ENCODE measurements around the gene FOXL3.
"Not testable (repeated sequence)": the region's sequence is repeated elsewhere in the genome, so short reads cannot be mapped to it uniquely, and the experiment has no call there.

FOXL3 gene

DNA sequence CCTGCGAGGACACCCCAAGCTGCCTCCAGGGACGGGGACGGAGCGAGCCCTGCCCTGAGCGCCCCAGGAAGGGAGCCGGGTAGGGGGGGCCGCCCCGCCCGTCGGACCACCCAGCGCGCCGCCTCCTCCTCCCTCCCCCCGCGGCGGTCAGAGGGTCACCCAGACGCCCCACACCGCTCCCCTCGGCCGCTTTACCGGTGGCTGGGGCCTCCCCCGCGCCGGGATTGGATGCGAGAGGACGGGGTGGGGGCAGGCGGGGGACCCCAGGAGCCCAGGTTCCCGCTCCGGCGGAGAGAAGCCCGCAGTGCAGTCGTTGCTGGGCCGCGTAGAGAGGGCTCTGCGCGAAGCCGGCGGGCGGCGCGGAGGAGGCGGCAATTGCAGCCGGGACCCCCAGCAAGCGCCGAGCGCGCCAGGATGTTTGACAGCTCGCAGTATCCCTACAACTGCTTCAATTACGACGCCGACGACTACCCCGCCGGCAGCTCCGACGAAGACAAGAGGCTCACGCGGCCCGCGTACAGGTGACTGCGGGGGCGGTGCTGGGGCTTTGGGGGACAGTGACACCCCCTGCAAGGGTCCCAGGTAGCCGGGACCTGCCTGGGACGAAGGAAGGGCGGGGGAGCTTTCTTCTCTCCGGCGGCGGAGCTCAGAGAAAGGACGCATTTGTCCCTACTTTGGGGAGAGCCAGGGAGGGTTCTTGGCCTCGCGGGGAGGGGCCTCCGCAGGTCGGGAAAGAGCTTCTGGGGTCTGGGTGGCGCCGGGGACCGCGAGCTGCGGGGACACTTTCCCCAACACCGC is at the start of gene FOXL3:
Gene FOXL3, plus strand, starts transcription at position 415 of the 798 bp plus-strand sequence. Its CDS starts 0 bp downstream, at position 415.
- H3K9me3 ChIP-seq, result no peaks in the 10 kb centered on the region
- no peaks in the 10 kb centered on the region for H3K36me3 ChIP-seq
- peak in 1 of 2 donors; percentile 52 for DNase-seq
- no peak within 1 kb of the TSS for H3K4me3 ChIP-seq
- no peak within 1 kb of the TSS for H3K27ac ChIP-seq
- intact Hi-C loops (cut with DNase I; ENCODE audit: low total_unique reads), result no loop called here
- peaks cover 0 to 21% (median 9%) of the 10 kb centered on the region in 4 donors for H3K4me1 ChIP-seq
- TF ChIP-seq, protein P1, sequence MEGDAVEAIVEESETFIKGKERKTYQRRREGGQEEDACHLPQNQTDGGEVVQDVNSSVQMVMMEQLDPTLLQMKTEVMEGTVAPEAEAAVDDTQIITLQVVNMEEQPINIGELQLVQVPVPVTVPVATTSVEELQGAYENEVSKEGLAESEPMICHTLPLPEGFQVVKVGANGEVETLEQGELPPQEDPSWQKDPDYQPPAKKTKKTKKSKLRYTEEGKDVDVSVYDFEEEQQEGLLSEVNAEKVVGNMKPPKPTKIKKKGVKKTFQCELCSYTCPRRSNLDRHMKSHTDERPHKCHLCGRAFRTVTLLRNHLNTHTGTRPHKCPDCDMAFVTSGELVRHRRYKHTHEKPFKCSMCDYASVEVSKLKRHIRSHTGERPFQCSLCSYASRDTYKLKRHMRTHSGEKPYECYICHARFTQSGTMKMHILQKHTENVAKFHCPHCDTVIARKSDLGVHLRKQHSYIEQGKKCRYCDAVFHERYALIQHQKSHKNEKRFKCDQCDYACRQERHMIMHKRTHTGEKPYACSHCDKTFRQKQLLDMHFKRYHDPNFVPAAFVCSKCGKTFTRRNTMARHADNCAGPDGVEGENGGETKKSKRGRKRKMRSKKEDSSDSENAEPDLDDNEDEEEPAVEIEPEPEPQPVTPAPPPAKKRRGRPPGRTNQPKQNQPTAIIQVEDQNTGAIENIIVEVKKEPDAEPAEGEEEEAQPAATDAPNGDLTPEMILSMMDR (IDR thresholded peaks at IDR 0.05), result no peak
- H3K27me3 ChIP-seq, result peaks cover 0 to 85% of the 10 kb centered on the region in 2 donors

DNA sequence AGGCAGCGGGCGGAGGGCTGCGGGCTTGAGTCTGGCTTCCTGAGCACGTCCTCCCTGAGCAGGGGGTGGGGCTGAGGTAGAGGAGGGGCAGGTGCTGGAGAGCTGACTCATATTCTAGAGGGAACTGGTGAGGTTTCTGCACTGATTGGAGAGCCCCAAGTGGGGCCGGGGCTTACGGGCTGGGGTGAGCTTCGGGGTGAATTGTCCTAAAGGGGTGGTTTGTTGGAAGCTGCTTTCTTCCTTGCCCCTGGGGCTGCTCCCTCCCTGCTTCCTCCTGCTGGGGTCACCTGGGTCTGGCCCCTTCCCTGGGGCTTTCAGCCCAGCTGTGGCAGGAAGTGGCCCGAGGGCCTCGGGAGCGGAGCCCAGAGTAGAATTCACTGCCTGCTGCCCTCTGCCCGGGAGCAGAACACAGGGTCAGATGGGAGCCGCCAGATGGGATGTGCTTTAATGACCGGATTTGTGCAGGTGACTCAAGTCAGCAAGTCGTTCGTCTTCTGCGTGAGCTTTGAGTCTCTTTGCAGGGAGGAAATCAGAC is 49.0 kb upstream of the FOXL3 start:
- DNase-seq, result no peak
- TF ChIP-seq, protein P1 (IDR thresholded peaks at IDR 0.05), result no peak
- no peaks in the 10 kb centered on the region for H3K9me3 ChIP-seq
- peaks cover 0 to 25% (median 6%) of the 10 kb centered on the region in 4 donors for H3K4me1 ChIP-seq
- H3K27ac ChIP-seq, result no peak overlapping the region
- no peak overlapping the region for H3K4me3 ChIP-seq
- H3K27me3 ChIP-seq, result no peaks in the 10 kb centered on the region
- H3K36me3 ChIP-seq, result peaks cover 0 to 24% (median 7%) of the 10 kb centered on the region in 3 donors
- intact Hi-C loops (cut with DNase I; ENCODE audit: low total_unique reads), result no loop called here

DNA sequence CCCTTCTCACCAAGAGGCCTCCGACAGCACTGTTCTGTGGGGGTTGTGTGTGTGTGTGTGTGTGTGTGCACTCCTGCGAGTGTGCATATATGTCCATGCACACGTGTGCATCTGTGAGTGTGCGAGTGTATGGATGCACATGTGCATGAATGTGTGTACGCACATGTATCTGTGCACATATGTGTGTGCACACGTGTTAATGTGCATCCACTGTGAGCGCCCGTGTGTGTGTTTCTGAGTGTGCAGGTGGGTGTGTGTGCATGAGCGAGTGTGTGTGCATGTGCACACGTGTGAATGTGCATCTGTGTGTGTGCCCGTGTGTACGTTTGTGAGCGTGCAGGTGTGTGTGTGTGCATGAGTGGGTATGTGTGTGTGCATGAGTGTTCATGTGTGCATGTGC is 48.5 kb upstream of the FOXL3 start:
- H3K9me3 ChIP-seq, result no peaks in the 10 kb centered on the region
- DNase-seq, result no peak
- TF ChIP-seq, protein P1 (IDR thresholded peaks at IDR 0.05), result no peak
- no peak overlapping the region for H3K27ac ChIP-seq
- intact Hi-C loops (cut with DNase I; ENCODE audit: low total_unique reads), result no loop called here
- H3K4me3 ChIP-seq, result no peak overlapping the region
- H3K36me3 ChIP-seq, result peaks cover 3 to 30% (median 7%) of the 10 kb centered on the region in 3 donors
- H3K4me1 ChIP-seq, result peaks cover 0 to 19% (median under 1%) of the 10 kb centered on the region in 4 donors
- no peaks in the 10 kb centered on the region for H3K27me3 ChIP-seq

DNA sequence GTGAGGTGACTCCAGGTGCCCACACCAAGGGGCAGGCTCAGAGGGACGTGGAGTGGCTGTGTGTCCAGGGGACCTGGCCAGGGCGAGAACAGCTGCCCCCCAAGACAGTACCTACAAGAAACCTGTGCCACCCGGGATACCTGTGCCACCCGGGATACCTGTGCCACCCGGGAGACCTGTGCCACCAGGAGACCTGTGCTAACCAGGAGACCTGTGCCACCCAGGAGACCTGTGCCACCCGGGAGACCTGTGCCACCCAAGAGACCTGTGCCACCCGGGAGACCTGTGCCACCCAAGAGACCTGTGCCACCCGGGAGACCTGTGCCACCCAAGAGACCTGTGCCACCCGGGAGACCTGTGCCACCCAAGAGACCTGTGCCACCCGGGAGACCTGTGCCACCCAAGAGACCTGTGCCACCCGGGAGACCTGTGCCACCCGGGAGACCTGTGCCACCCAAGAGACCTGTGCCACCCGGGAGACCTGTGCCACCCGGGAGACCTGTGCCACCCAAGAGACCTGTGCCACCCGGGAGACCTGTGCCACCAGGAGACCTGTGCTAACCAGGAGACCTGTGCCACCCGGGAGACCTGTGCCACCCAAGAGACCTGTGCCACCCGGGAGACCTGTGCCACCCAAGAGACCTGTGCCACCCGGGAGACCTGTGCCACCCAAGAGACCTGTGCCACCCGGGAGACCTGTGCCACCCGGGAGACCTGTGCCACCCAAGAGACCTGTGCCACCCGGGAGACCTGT is 47.0 kb upstream of the FOXL3 start:
- H3K27me3 ChIP-seq; H3K27ac ChIP-seq; H3K9me3 ChIP-seq; DNase-seq; intact Hi-C loops (cut with DNase I; ENCODE audit: low total_unique reads); H3K4me3 ChIP-seq: not testable (repeated sequence)
- H3K4me1 ChIP-seq, result peaks cover 0 to 15% (median 0%) of the 10 kb centered on the region in 4 donors
- H3K36me3 ChIP-seq, result peaks cover 5 to 44% (median 19%) of the 10 kb centered on the region in 3 donors

DNA sequence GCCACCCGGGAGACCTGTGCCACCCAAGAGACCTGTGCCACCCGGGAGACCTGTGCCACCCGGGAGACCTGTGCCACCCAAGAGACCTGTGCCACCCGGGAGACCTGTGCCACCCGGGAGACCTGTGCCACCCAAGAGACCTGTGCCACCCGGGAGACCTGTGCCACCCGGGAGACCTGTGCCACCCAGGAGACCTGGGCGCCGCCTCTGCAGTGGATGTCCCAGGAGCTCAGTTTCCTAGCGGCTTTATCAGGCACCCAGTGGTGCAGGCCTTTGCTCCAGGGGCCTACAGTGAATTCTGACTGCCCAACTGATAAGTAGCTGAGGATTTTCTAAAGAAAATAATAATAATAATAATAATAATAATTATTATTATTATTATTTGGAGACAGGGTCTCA is 46.4 kb upstream of the FOXL3 start:
- H3K9me3 ChIP-seq; DNase-seq; intact Hi-C loops (cut with DNase I; ENCODE audit: low total_unique reads); H3K27ac ChIP-seq; H3K4me3 ChIP-seq; H3K27me3 ChIP-seq: not testable (repeated sequence)
- Histone ChIP-seq H3K36me3 (peaks cover 11 to 50% (median 25%) of the 10 kb centered on the region in 3 donors), H3K4me1 (peaks cover 0 to 15% (median 0%) of the 10 kb centered on the region in 4 donors)

DNA sequence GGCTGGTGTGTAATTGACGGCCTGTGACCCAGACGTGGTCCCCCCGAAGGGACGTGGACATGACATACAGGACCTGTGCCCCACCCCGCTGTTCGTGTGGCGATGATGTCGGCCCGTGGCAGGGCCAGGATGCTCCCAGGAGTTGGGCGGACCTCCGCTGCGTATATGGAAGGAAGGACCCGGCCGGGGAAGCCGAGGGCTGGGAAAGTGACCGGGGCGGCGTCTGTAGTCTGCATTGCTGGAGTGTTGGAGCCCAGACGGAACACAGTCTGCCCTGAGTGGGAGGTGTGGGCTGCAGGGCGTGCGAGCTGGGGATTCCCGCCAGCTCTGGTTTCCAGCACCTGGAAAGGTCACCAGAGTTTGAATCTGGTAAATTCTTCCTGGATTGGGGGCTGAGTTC is 45.0 kb upstream of the FOXL3 start:
- Histone ChIP-seq H3K4me3 (no peak overlapping the region), H3K27ac (no peak overlapping the region), H3K4me1 (peaks cover 0 to 15% (median 0%) of the 10 kb centered on the region in 4 donors), H3K27me3 (no peaks in the 10 kb centered on the region), H3K36me3 (peaks cover 25 to 64% (median 39%) of the 10 kb centered on the region in 3 donors), H3K9me3 (no peaks in the 10 kb centered on the region)
- intact Hi-C loops (cut with DNase I; ENCODE audit: low total_unique reads), result no loop called here
- no peak for DNase-seq
- TF ChIP-seq, protein P1 (IDR thresholded peaks at IDR 0.05), result no peak

All from tibial artery (tissue), 4 donors.